ENCODE measurements around the gene GRIK4.

The GRIK4 gene

DNA sequence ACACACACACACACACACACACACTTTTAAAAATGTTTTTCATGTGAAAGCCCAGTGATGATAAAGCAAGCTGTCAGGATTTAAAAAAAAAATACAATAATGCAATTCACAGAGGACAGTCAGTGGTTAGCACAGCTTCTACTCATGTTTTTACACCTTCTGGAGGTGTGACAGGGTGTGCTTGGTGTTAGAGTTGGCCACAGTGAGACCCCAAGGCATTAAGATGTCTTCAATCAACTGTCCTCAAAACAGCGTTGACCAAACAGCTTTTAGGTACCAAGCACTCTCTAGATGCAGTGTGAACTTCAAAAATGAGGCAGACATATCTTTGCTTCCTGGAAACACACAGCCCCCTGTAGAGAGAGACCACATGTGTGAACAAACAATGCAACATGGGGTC lies 346.0 kb downstream of the GRIK4 start:
- no peaks in the 10 kb centered on the region for H3K27me3 ChIP-seq (ENCODE audit: control insufficient read depth in 1 of 2, insufficient read depth in 2 of 2, low read length in 2 of 2)
- no peak overlapping the region for H3K4me3 ChIP-seq (ENCODE audit: low read depth in 1 of 2, low read length in 2 of 2)
- no peak overlapping the region for H3K9ac ChIP-seq (ENCODE audit: low read length)
- no peaks in the 10 kb centered on the region for H3K36me3 ChIP-seq (ENCODE audit: insufficient read depth, low read length)
- H3K9me3 ChIP-seq (ENCODE audit: low read length), result no peaks in the 10 kb centered on the region
- H3K4me1 ChIP-seq (ENCODE audit: insufficient read depth, low read length), result no peaks in the 10 kb centered on the region
- no peak overlapping the region for H3K27ac ChIP-seq (ENCODE audit: low read depth, low read length)

DNA sequence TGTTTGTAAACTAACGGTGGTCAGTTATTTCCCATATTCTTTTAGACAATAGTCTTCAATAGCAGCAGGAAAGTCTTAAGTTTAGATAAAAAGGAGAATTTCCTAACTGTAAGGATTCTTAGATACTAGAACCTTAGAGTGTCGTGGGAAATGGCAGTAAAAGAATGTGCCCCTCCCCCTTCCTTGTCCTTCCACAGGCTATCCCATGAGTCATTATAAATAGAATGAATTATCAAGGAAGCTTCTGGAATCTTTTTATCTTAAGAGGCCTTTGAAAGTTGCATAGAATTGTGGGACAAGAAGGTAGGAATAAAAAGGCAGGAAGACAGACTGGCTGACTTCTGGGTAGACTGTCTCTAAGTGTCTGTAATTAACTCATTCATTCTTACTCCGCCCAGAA lies 347.2 kb downstream of the GRIK4 start:
- no peaks in the 10 kb centered on the region for H3K36me3 ChIP-seq (ENCODE audit: insufficient read depth, low read length)
- H3K4me1 ChIP-seq (ENCODE audit: insufficient read depth, low read length), result no peaks in the 10 kb centered on the region
- no peak overlapping the region for H3K4me3 ChIP-seq (ENCODE audit: low read depth in 1 of 2, low read length in 2 of 2)
- no peaks in the 10 kb centered on the region for H3K27me3 ChIP-seq (ENCODE audit: control insufficient read depth in 1 of 2, insufficient read depth in 2 of 2, low read length in 2 of 2)
- no peak overlapping the region for H3K27ac ChIP-seq (ENCODE audit: low read depth, low read length)
- H3K9me3 ChIP-seq (ENCODE audit: low read length), result no peaks in the 10 kb centered on the region
- no peak overlapping the region for H3K9ac ChIP-seq (ENCODE audit: low read length)

DNA sequence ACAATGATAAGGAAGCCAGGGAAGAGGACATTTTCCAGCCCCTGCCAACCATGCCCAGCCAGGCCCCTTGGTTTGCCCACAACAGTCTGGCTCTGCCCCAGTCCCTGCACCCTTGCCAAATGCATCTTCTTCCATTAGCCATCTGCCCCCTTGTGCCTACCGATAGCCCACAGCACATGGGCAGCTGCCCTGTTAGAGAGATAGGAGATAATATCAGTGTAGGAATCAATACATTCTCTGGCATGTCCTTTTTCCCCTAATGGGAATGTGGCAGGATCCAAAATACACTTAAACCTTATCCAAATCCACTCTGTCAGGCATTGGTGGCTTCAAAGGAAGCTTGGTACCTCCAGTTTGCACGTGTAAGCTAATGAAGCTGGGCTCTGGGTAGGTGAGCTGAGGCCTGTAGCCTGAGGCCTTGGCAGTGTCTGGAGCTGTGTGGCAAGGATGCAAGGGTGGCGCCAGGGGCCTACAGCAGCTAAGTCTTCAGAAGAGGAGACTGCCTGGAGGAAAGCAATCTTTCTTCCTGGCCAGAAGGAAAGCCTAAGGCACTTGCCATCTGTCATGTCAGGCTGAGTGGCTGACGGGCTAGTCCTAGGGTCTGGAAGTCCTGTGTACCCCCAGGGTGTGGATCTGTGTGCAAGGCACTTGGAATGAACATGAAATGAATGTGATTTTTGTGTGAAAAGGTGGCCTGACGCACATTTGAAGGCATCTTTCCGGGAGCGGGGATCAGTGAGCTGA lies 348.2 kb downstream of the GRIK4 start:
- no peak overlapping the region for H3K27ac ChIP-seq (ENCODE audit: low read depth, low read length)
- H3K4me3 ChIP-seq (ENCODE audit: low read depth in 1 of 2, low read length in 2 of 2), result no peak overlapping the region
- H3K27me3 ChIP-seq (ENCODE audit: control insufficient read depth in 1 of 2, insufficient read depth in 2 of 2, low read length in 2 of 2), result no peaks in the 10 kb centered on the region
- H3K9me3 ChIP-seq (ENCODE audit: low read length), result no peaks in the 10 kb centered on the region
- H3K4me1 ChIP-seq (ENCODE audit: insufficient read depth, low read length), result no peaks in the 10 kb centered on the region
- no peak overlapping the region for H3K9ac ChIP-seq (ENCODE audit: low read length)
- no peaks in the 10 kb centered on the region for H3K36me3 ChIP-seq (ENCODE audit: insufficient read depth, low read length)

DNA sequence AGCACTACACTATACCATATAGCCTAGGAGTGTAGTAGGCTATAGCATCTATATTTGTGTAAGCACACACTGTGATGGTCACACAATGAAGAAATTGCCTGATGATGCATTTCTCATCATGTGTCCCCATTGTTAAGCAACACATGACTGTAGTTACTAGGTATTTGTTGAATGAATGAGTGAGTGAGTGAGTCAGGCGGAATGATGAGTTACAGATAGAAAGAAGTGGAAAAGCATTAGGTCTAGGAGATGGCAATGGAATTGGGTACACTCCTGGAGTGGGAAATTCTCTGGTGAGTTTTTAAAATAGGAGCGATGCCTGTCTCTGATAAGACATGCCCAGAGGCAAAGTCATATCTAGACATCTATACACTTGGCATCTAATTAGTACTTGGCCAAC lies 351.8 kb downstream of the GRIK4 start:
- peaks cover 0 to 4% of the 10 kb centered on the region in 2 donors for H3K27me3 ChIP-seq (ENCODE audit: control insufficient read depth in 1 of 2, insufficient read depth in 2 of 2, low read length in 2 of 2)
- no peaks in the 10 kb centered on the region for H3K36me3 ChIP-seq (ENCODE audit: insufficient read depth, low read length)
- H3K27ac ChIP-seq (ENCODE audit: low read depth, low read length), result no peak overlapping the region
- H3K4me3 ChIP-seq (ENCODE audit: low read depth in 1 of 2, low read length in 2 of 2), result no peak overlapping the region
- H3K4me1 ChIP-seq (ENCODE audit: insufficient read depth, low read length), result no peaks in the 10 kb centered on the region
- H3K9ac ChIP-seq (ENCODE audit: low read length), result no peak overlapping the region
- H3K9me3 ChIP-seq (ENCODE audit: low read length), result no peaks in the 10 kb centered on the region

DNA sequence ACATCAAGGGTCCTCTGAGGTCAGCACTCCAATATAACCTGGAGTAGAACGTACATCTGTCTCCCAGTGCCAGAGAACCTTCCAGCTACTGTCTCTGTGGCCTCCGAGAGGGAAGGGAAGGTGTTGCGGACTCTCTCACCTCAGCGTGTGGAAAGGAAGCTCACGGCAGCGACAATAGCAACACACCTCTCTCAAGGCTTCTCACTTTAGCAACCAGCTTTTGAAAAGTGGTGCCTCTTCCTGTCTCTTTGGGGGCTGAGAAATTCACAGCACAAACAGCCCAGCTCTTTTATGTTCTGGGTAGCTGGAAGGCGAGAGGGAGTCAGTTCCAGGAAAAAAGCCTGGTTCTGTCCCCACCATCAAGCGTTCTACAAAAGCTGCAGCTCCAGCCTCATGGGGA lies 355.5 kb downstream of the GRIK4 start:
- H3K27ac ChIP-seq (ENCODE audit: low read depth, low read length), result no peak overlapping the region
- no peaks in the 10 kb centered on the region for H3K4me1 ChIP-seq (ENCODE audit: insufficient read depth, low read length)
- no peaks in the 10 kb centered on the region for H3K36me3 ChIP-seq (ENCODE audit: insufficient read depth, low read length)
- no peaks in the 10 kb centered on the region for H3K9me3 ChIP-seq (ENCODE audit: low read length)
- peaks cover 0 to 4% of the 10 kb centered on the region in 2 donors for H3K27me3 ChIP-seq (ENCODE audit: control insufficient read depth in 1 of 2, insufficient read depth in 2 of 2, low read length in 2 of 2)
- H3K9ac ChIP-seq (ENCODE audit: low read length), result no peak overlapping the region
- no peak overlapping the region for H3K4me3 ChIP-seq (ENCODE audit: low read depth in 1 of 2, low read length in 2 of 2)

DNA sequence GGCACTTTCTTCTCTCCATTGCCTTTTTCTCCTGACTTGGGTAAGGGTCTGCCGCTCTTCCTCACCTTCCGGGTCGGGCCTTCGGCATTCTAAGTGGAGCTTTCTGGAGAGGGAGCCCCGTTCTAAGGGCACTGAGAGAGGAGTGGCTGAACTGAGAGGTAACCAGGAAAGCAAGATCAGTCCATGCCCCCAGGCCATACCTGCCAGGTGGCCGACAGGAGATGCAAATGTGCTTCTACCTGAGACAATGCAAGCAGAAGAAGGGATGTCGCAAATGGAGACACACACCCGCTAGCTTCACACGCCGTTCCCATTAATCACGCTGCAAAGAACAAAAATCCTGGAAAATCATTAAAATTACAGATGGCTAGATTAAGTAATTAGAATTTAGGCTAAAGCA lies 356.0 kb downstream of the GRIK4 start:
- H3K36me3 ChIP-seq (ENCODE audit: insufficient read depth, low read length), result no peaks in the 10 kb centered on the region
- H3K4me3 ChIP-seq (ENCODE audit: low read depth in 1 of 2, low read length in 2 of 2), result no peak overlapping the region
- no peak overlapping the region for H3K9ac ChIP-seq (ENCODE audit: low read length)
- H3K4me1 ChIP-seq (ENCODE audit: insufficient read depth, low read length), result no peaks in the 10 kb centered on the region
- H3K27me3 ChIP-seq (ENCODE audit: control insufficient read depth in 1 of 2, insufficient read depth in 2 of 2, low read length in 2 of 2), result peaks cover 0 to 4% of the 10 kb centered on the region in 2 donors
- no peak overlapping the region for H3K27ac ChIP-seq (ENCODE audit: low read depth, low read length)
- no peaks in the 10 kb centered on the region for H3K9me3 ChIP-seq (ENCODE audit: low read length)

DNA sequence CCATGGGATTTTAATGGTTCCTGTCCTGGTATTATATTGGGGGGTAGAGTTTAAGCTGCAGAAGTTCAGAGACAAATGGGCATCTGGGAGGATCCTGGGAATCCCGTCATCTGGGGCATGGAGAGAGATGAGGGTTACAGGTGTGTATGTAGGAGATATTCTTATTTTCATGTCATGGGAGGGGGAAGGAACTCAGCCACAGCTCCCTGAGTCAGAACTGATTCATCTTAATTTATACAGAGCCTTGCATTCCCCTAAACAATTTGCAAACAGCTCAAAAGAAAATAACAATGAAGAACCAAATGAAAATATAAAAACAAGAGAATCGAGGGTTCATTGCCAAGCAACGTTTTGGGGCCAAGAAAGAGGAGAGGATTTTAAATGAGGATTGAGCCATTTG lies 356.4 kb downstream of the GRIK4 start:
- no peak overlapping the region for H3K4me3 ChIP-seq (ENCODE audit: low read depth in 1 of 2, low read length in 2 of 2)
- H3K36me3 ChIP-seq (ENCODE audit: insufficient read depth, low read length), result no peaks in the 10 kb centered on the region
- H3K4me1 ChIP-seq (ENCODE audit: insufficient read depth, low read length), result no peaks in the 10 kb centered on the region
- no peak overlapping the region for H3K27ac ChIP-seq (ENCODE audit: low read depth, low read length)
- no peak overlapping the region for H3K9ac ChIP-seq (ENCODE audit: low read length)
- no peaks in the 10 kb centered on the region for H3K9me3 ChIP-seq (ENCODE audit: low read length)
- peaks cover 0 to 4% of the 10 kb centered on the region in 2 donors for H3K27me3 ChIP-seq (ENCODE audit: control insufficient read depth in 1 of 2, insufficient read depth in 2 of 2, low read length in 2 of 2)

DNA sequence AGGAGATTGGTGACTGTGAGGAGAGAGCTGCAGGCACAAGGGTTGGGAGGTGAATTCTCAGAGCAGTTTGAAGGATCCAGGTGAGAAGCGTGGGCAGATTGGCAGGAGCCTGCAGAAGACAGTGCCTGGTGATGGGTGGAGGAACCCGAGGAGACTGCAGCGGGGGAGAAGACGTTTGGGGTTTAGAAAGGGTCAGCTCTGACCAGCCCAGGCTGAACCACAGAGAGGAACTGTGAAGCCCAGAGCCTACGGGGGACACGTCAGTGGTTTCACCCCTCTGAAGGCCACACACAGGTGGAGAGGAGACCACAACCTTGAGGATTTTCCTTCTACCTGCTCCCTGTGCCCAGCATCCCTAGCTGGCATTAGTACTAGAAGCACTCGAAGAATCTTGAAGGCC lies 357.5 kb downstream of the GRIK4 start:
- no peak overlapping the region for H3K4me3 ChIP-seq (ENCODE audit: low read depth in 1 of 2, low read length in 2 of 2)
- H3K36me3 ChIP-seq (ENCODE audit: insufficient read depth, low read length), result no peaks in the 10 kb centered on the region
- H3K9me3 ChIP-seq (ENCODE audit: low read length), result no peaks in the 10 kb centered on the region

DNA sequence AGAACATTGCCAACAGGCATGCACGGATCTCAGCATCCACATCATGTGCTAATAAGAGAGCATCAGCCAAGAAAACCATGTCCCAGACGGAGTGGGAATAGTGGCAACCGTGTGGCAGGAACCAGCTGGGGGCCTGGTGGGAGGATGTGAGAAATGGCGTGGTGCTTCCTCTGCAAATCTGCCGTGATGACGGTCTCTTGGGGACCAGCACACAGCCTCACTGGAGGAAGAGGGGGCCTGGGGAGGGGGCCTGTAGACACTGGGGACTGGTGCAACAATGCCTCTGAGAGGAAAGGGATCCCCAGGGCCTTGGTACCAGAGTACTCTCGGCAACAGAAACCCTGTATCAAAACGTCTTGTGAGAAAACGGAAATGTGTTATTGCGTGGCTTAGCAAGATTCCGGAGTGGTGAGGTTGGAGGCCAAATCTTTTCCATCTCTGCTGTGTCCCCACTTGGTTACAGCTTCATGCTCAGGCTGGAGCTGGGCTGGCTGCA lies 358.0 kb downstream of the GRIK4 start:
- H3K4me3 ChIP-seq (ENCODE audit: low read depth in 1 of 2, low read length in 2 of 2), result no peak overlapping the region
- H3K9me3 ChIP-seq (ENCODE audit: low read length), result no peaks in the 10 kb centered on the region
- no peak overlapping the region for H3K9ac ChIP-seq (ENCODE audit: low read length)
- no peaks in the 10 kb centered on the region for H3K36me3 ChIP-seq (ENCODE audit: insufficient read depth, low read length)
- peaks cover 0 to 4% of the 10 kb centered on the region in 2 donors for H3K27me3 ChIP-seq (ENCODE audit: control insufficient read depth in 1 of 2, insufficient read depth in 2 of 2, low read length in 2 of 2)
- H3K27ac ChIP-seq (ENCODE audit: low read depth, low read length), result no peak overlapping the region
- no peaks in the 10 kb centered on the region for H3K4me1 ChIP-seq (ENCODE audit: insufficient read depth, low read length)

More for the DNA sequence above, 357.5 kb downstream of the GRIK4 start:
- Histone ChIP-seq H3K27ac (ENCODE audit: low read depth, low read length) (no peak overlapping the region), H3K4me1 (ENCODE audit: insufficient read depth, low read length) (no peaks in the 10 kb centered on the region), H3K9ac (ENCODE audit: low read length) (no peak overlapping the region), H3K27me3 (ENCODE audit: control insufficient read depth in 1 of 2, insufficient read depth in 2 of 2, low read length in 2 of 2) (peaks cover 0 to 4% of the 10 kb centered on the region in 2 donors)

DNA sequence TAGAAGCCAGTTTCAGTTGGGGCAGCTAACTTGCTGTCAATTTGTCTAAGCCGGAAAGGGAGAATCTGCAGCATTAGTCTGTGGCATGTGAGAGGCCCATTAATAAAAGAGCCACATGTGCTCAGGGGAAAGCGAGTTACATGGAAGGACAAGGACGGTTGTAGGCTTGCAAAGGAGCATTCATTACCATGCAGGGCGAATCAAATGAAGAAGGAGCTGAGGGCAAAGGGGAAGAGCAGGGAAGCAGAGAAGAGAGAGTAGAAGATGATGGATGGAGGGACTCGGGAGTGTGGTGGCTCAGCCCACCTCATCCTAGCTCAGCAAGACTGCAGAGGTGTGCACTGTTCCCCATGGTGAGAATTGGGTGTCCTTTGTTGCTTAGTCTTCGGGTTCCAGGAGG lies 359.6 kb downstream of the GRIK4 start:
- peaks cover 0 to 4% of the 10 kb centered on the region in 2 donors for H3K27me3 ChIP-seq (ENCODE audit: control insufficient read depth in 1 of 2, insufficient read depth in 2 of 2, low read length in 2 of 2)
- H3K9ac ChIP-seq (ENCODE audit: low read length), result no peak overlapping the region
- H3K36me3 ChIP-seq (ENCODE audit: insufficient read depth, low read length), result no peaks in the 10 kb centered on the region
- H3K4me1 ChIP-seq (ENCODE audit: insufficient read depth, low read length), result no peaks in the 10 kb centered on the region
- no peak overlapping the region for H3K4me3 ChIP-seq (ENCODE audit: low read depth in 1 of 2, low read length in 2 of 2)
- H3K9me3 ChIP-seq (ENCODE audit: low read length), result no peaks in the 10 kb centered on the region
- no peak overlapping the region for H3K27ac ChIP-seq (ENCODE audit: low read depth, low read length)

DNA sequence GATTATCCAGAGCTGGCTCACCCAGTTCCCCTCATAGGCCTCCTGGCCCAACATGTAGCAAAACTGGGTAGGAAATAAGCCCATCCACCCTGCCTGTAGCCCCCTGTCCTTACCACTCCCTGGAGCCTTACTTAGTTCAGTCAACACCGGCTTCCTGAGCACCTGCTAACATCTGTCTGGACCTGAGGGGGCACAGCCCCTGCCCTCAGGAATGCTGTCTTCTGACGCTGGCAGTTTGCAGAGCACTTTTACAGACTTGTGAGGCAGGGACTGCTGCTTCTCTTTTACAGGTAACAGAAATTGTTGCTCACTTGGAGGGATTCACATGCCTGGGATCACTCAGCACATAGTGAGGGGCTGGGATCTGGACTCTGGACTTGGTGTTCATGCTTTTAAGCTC lies 360.4 kb downstream of the GRIK4 start:
- H3K27me3 ChIP-seq (ENCODE audit: control insufficient read depth in 1 of 2, insufficient read depth in 2 of 2, low read length in 2 of 2), result peaks cover 0 to under 1% of the 10 kb centered on the region in 2 donors
- no peaks in the 10 kb centered on the region for H3K4me1 ChIP-seq (ENCODE audit: insufficient read depth, low read length)
- no peak overlapping the region for H3K4me3 ChIP-seq (ENCODE audit: low read depth in 1 of 2, low read length in 2 of 2)
- no peak overlapping the region for H3K27ac ChIP-seq (ENCODE audit: low read depth, low read length)
- no peak overlapping the region for H3K9ac ChIP-seq (ENCODE audit: low read length)
- H3K36me3 ChIP-seq (ENCODE audit: insufficient read depth, low read length), result no peaks in the 10 kb centered on the region
- H3K9me3 ChIP-seq (ENCODE audit: low read length), result no peaks in the 10 kb centered on the region
